NCI-H1930 (cell line): Measurements from ENCODE around the gene STK38.

Source experiments
- DNase-seq, 2 experiments: peaks; one replicate each; lab custom pipeline; 2025; lab: John Stamatoyannopoulos, UW

The STK38 gene

GRCh38 chr6:36523451-36523850, 23.8 kb downstream of the STK38 start:
- no peak for DNase-seq

GRCh38 chr6:36519352-36519751, 27.9 kb downstream of the STK38 start:
- DNase-seq: no peak

- DNase-seq: no peak
These were observed 29.9 kb downstream of the STK38 start for GRCh38 chr6:36517408-36517807.

- DNase-seq: no peak
These were observed 30.3 kb downstream of the STK38 start for GRCh38 chr6:36516988-36517387.

GRCh38 chr6:36516559-36516958, 30.7 kb downstream of the STK38 start:
- no peak for DNase-seq

GRCh38 chr6:36515844-36516243, 31.4 kb downstream of the STK38 start:
- no peak for DNase-seq

GRCh38 chr6:36514554-36515456, 32.5 kb downstream of the STK38 start:
- DNase-seq: no peak

- DNase-seq: no peak
These were observed 36.9 kb downstream of the STK38 start for GRCh38 chr6:36510365-36510764.

GRCh38 chr6:36508532-36508931, 38.7 kb downstream of the STK38 start:
- no peak for DNase-seq

GRCh38 chr6:36506611-36507010, 40.7 kb downstream of the STK38 start:
- DNase-seq: no peak

GRCh38 chr6:36505744-36506534, 41.3 kb downstream of the STK38 start:
- DNase-seq: no peak

GRCh38 chr6:36504982-36505381, 42.3 kb downstream of the STK38 start:
- no peak for DNase-seq

- DNase-seq: no peak
These were observed 43.1 kb downstream of the STK38 start for GRCh38 chr6:36504181-36504580.

- no peak for DNase-seq
These were observed 45.6 kb downstream of the STK38 start for GRCh38 chr6:36501686-36502085.

- DNase-seq: no peak
These were observed 47.4 kb downstream of the STK38 start for GRCh38 chr6:36499918-36500317.

GRCh38 chr6:36495086-36495485, 52.2 kb downstream of the STK38 start:
- no peak for DNase-seq

- no peak for DNase-seq
These were observed 53.4 kb downstream of the STK38 start for GRCh38 chr6:36493859-36494258.

- no peak for DNase-seq
These were observed 54.0 kb downstream of the STK38 start for GRCh38 chr6:36493319-36493718.

- DNase-seq: no peak
These were observed 54.7 kb downstream of the STK38 start for GRCh38 chr6:36492621-36493020.

- no peak for DNase-seq
These were observed 55.2 kb downstream of the STK38 start for GRCh38 chr6:36492092-36492491.

GRCh38 chr6:36491378-36491965, 55.8 kb downstream of the STK38 start:
- no peak for DNase-seq

GRCh38 chr6:36489426-36489825, 57.9 kb downstream of the STK38 start:
- DNase-seq: no peak

GRCh38 chr6:36488221-36488620, 59.1 kb downstream of the STK38 start:
- no peak for DNase-seq
